ENCODE data around the gene LRRC61. TPM values are rescaled to one million over a fixed set of nuclear protein-coding genes. Genes with fewer than 3 reads are reported as not detected.
A peak's percentile ranks its signal among the peaks of the same experiment; 100 is the strongest.

Gene LRRC61
- total and polyA plus RNA-seq, 3 experiments from 2014 or later: 25.8 to 32.0 (median 27.9) TPM

- Mint-ChIP-seq H3K4me3 (peak overlapping the region in 3 of 7 donors; percentile 17 to 73 (median 36)), H3K36me3 (peaks cover 0 to 4% (median 0%) of the 10 kb centered on the region in 3 donors), H3K9me3 (no peaks in the 10 kb centered on the region), H3K27ac (no peak overlapping the region), H3K4me1 (peaks cover 28 to 41% (median 29%) of the 10 kb centered on the region in 3 donors), H3K27me3 (peaks cover 0 to 3% of the 10 kb centered on the region in 2 donors)
- ChIA-PET POLR2A (interaction anchor here (1.6 kb wide), 1 partner anchor 12 kb away, joined by 6 read pairs; the partner anchor contains the start of gene REPIN1), CTCF (interaction anchor here (1.4 kb wide), 3 partner anchors 21 to 31 kb away, joined by 3 to 4 read pairs (median 4); a partner anchor contains a TSS)
- Histone ChIP-seq H3K27ac (ENCODE audit: low read depth, low read length) (no peak overlapping the region), H3K4me1 (ENCODE audit: insufficient read depth, low read length) (peaks cover 28% of the 10 kb centered on the region), H3K4me3 (ENCODE audit: low read length) (no peak overlapping the region), H3K9me3 (ENCODE audit: low read length) (no peaks in the 10 kb centered on the region), H3K36me3 (ENCODE audit: insufficient read depth, low read length) (no peaks in the 10 kb centered on the region), H3K27me3 (ENCODE audit: insufficient read depth, low read length, poor library complexity, severe bottlenecking) (no peaks in the 10 kb centered on the region)
- DNase-seq: no peak
Observed at GRCh38 chr7:150381096-150381495, 57.9 kb downstream of the LRRC61 start.

- Histone ChIP-seq H3K9me3 (ENCODE audit: low read length) (no peaks in the 10 kb centered on the region), H3K27ac (ENCODE audit: low read depth, low read length) (no peak overlapping the region), H3K36me3 (ENCODE audit: insufficient read depth, low read length) (no peaks in the 10 kb centered on the region), H3K4me3 (ENCODE audit: low read length) (no peak overlapping the region), H3K27me3 (ENCODE audit: insufficient read depth, low read length, poor library complexity, severe bottlenecking) (no peaks in the 10 kb centered on the region), H3K4me1 (ENCODE audit: insufficient read depth, low read length) (peaks cover 22% of the 10 kb centered on the region)
- Mint-ChIP-seq H3K9me3 (no peaks in the 10 kb centered on the region), H3K27me3 (peaks cover 0 to 3% of the 10 kb centered on the region in 2 donors), H3K4me3 (peak overlapping the region in 1 of 7 donors; percentile 84), H3K36me3 (peaks cover 0 to 4% (median 0%) of the 10 kb centered on the region in 3 donors), H3K27ac (no peak overlapping the region), H3K4me1 (peaks cover 22 to 35% (median 26%) of the 10 kb centered on the region in 3 donors)
- CTCF ChIA-PET: no interaction called here
- POLR2A ChIA-PET: no interaction called here
- no peak for DNase-seq
Observed at GRCh38 chr7:150381785-150382122, 58.6 kb downstream of the LRRC61 start.

GRCh38 chr7:150382123-150382843 is 59.1 kb downstream of the LRRC61 start:
- ChIA-PET POLR2A (no interaction called here), CTCF (no interaction called here)
- H3K27me3 ChIP-seq (ENCODE audit: insufficient read depth, low read length, poor library complexity, severe bottlenecking): no peaks in the 10 kb centered on the region
- H3K4me3 ChIP-seq (ENCODE audit: low read length): no peak overlapping the region
- DNase-seq: no peak
- H3K9me3 ChIP-seq (ENCODE audit: low read length): no peaks in the 10 kb centered on the region
- no peak overlapping the region for H3K27ac ChIP-seq (ENCODE audit: low read depth, low read length)
- Mint-ChIP-seq H3K4me1 (peaks cover 22 to 34% (median 26%) of the 10 kb centered on the region in 3 donors), H3K9me3 (no peaks in the 10 kb centered on the region), H3K27me3 (peaks cover 0 to 3% of the 10 kb centered on the region in 2 donors), H3K4me3 (peak overlapping the region in 2 of 7 donors; percentile 61 to 84), H3K27ac (peak overlapping the region in 3 of 8 donors; percentile 19 to 58 (median 21)), H3K36me3 (peaks cover 0 to 4% (median 0%) of the 10 kb centered on the region in 3 donors)
- peaks cover 22% of the 10 kb centered on the region for H3K4me1 ChIP-seq (ENCODE audit: insufficient read depth, low read length)
- H3K36me3 ChIP-seq (ENCODE audit: insufficient read depth, low read length): no peaks in the 10 kb centered on the region

- Histone ChIP-seq H3K4me3 (ENCODE audit: low read length) (no peak overlapping the region), H3K27ac (ENCODE audit: low read depth, low read length) (no peak overlapping the region), H3K36me3 (ENCODE audit: insufficient read depth, low read length) (no peaks in the 10 kb centered on the region), H3K9me3 (ENCODE audit: low read length) (no peaks in the 10 kb centered on the region), H3K4me1 (ENCODE audit: insufficient read depth, low read length) (peaks cover 18% of the 10 kb centered on the region), H3K27me3 (ENCODE audit: insufficient read depth, low read length, poor library complexity, severe bottlenecking) (no peaks in the 10 kb centered on the region)
- ChIA-PET CTCF (no interaction called here), POLR2A (no interaction called here)
- no peak for DNase-seq
- peaks cover 16 to 28% (median 22%) of the 10 kb centered on the region in 3 donors for H3K4me1 Mint-ChIP-seq
- H3K9me3 Mint-ChIP-seq: no peaks in the 10 kb centered on the region
- peaks cover 0 to 3% of the 10 kb centered on the region in 2 donors for H3K27me3 Mint-ChIP-seq
- H3K4me3 Mint-ChIP-seq: peak overlapping the region in 1 of 7 donors; percentile 84
- H3K27ac Mint-ChIP-seq: peak overlapping the region in 1 of 8 donors; percentile 8
- H3K36me3 Mint-ChIP-seq: peaks cover 0 to 4% (median 0%) of the 10 kb centered on the region in 3 donors
Observed at GRCh38 chr7:150382844-150383225, 59.7 kb downstream of the LRRC61 start.

GRCh38 chr7:150383710-150384397 is 60.7 kb downstream of the LRRC61 start:
- no peaks in the 10 kb centered on the region for H3K27me3 ChIP-seq (ENCODE audit: insufficient read depth, low read length, poor library complexity, severe bottlenecking)
- Mint-ChIP-seq H3K4me1 (peaks cover 11 to 22% (median 17%) of the 10 kb centered on the region in 3 donors), H3K36me3 (peaks cover 0 to 5% (median 0%) of the 10 kb centered on the region in 3 donors), H3K27me3 (peaks cover 0 to 4% of the 10 kb centered on the region in 2 donors), H3K4me3 (peak overlapping the region in 1 of 7 donors; percentile 84), H3K9me3 (no peaks in the 10 kb centered on the region), H3K27ac (no peak overlapping the region)
- no peak for DNase-seq
- H3K36me3 ChIP-seq (ENCODE audit: insufficient read depth, low read length): no peaks in the 10 kb centered on the region
- ChIA-PET POLR2A (no interaction called here), CTCF (interaction anchor here (1.4 kb wide), 1 partner anchor 18 kb away, joined by 3 read pairs; no protein-coding TSS in a partner anchor)
- peaks cover 9% of the 10 kb centered on the region for H3K4me1 ChIP-seq (ENCODE audit: insufficient read depth, low read length)
- H3K4me3 ChIP-seq (ENCODE audit: low read length): no peak overlapping the region
- H3K9me3 ChIP-seq (ENCODE audit: low read length): no peaks in the 10 kb centered on the region
- no peak overlapping the region for H3K27ac ChIP-seq (ENCODE audit: low read depth, low read length)

- H3K4me1 ChIP-seq (ENCODE audit: insufficient read depth, low read length): peaks cover 8% of the 10 kb centered on the region
- no peak for DNase-seq
- peaks cover 0 to 4% (median 0%) of the 10 kb centered on the region in 3 donors for H3K36me3 Mint-ChIP-seq
- H3K27me3 ChIP-seq (ENCODE audit: insufficient read depth, low read length, poor library complexity, severe bottlenecking): no peaks in the 10 kb centered on the region
- H3K27ac Mint-ChIP-seq: peak overlapping the region in 1 of 8 donors; percentile 17
- H3K4me3 ChIP-seq (ENCODE audit: low read length): no peak overlapping the region
- H3K4me1 Mint-ChIP-seq: peaks cover 9 to 20% (median 15%) of the 10 kb centered on the region in 3 donors
- H3K9me3 Mint-ChIP-seq: no peaks in the 10 kb centered on the region
- CTCF ChIA-PET: interaction anchor here (1.4 to 2.1 kb wide), 2 partner anchors 18 to 22 kb away, joined by 3 to 5 read pairs; no protein-coding TSS in a partner anchor
- peaks cover 0 to 3% of the 10 kb centered on the region in 2 donors for H3K27me3 Mint-ChIP-seq
- POLR2A ChIA-PET: no interaction called here
- H3K4me3 Mint-ChIP-seq: peak overlapping the region in 1 of 7 donors; percentile 42
- H3K9me3 ChIP-seq (ENCODE audit: low read length): no peaks in the 10 kb centered on the region
- H3K27ac ChIP-seq (ENCODE audit: low read depth, low read length): no peak overlapping the region
- no peaks in the 10 kb centered on the region for H3K36me3 ChIP-seq (ENCODE audit: insufficient read depth, low read length)
Observed at GRCh38 chr7:150384406-150385301, 61.5 kb downstream of the LRRC61 start.

GRCh38 chr7:150385302-150385723 is 62.2 kb downstream of the LRRC61 start:
- H3K4me1 Mint-ChIP-seq: peaks cover 2 to 14% (median 9%) of the 10 kb centered on the region in 3 donors
- CTCF ChIA-PET: interaction anchor here (1.4 to 2.1 kb wide), 2 partner anchors 17 to 21 kb away, joined by 3 to 5 read pairs; no protein-coding TSS in a partner anchor
- H3K27me3 ChIP-seq (ENCODE audit: insufficient read depth, low read length, poor library complexity, severe bottlenecking): no peaks in the 10 kb centered on the region
- H3K4me1 ChIP-seq (ENCODE audit: insufficient read depth, low read length): peaks cover 4% of the 10 kb centered on the region
- peak overlapping the region in 2 of 8 donors; percentile 17 to 38 for H3K27ac Mint-ChIP-seq
- no peaks in the 10 kb centered on the region for H3K9me3 ChIP-seq (ENCODE audit: low read length)
- H3K36me3 Mint-ChIP-seq: peaks cover 0 to 1% (median 0%) of the 10 kb centered on the region in 3 donors
- peaks cover 0 to 2% of the 10 kb centered on the region in 2 donors for H3K27me3 Mint-ChIP-seq
- H3K27ac ChIP-seq (ENCODE audit: low read depth, low read length): no peak overlapping the region
- peak overlapping the region in 1 of 7 donors; percentile 20 for H3K4me3 Mint-ChIP-seq
- POLR2A ChIA-PET: no interaction called here
- H3K36me3 ChIP-seq (ENCODE audit: insufficient read depth, low read length): no peaks in the 10 kb centered on the region
- H3K9me3 Mint-ChIP-seq: no peaks in the 10 kb centered on the region
- H3K4me3 ChIP-seq (ENCODE audit: low read length): no peak overlapping the region
- no peak for DNase-seq
